Astrocyte of the spinal cord (primary cell): ENCODE results near the gene SLAMF8.

ENCODE experiments used
- DNase-seq: peaks from one replicate; pipeline ENCODE4 v3.0.0; 2011; ENCODE audit warnings: low read depth, low spot score
- H3K4me3 ChIP-seq: 2 replicates; pipeline ENCODE4 v1.5.1; 2011; ENCODE audit warnings: low read depth, mild to moderate bottlenecking, low read length, moderate library complexity
- CTCF ChIP-seq: IDR thresholded peaks from 2 replicates; pipeline ENCODE4 v1.5.1; 2012; ENCODE audit warnings: low read depth, mild to moderate bottlenecking, low read length, inconsistent platforms
- in situ Hi-C: cut with HindIII; loops from 2 replicates; pipeline ENCODE4 v1.10.0; 2017; ENCODE audit warnings: low sequenced_read_pairs

Gene SLAMF8

GRCh38 chr1:159826441-159827101 lies at the start of gene SLAMF8:
SLAMF8 (plus strand) TSS chr1:159826873; CDS start chr1:159826899, 26 bp downstream.
- in situ Hi-C loops = no loop called here
- no peak for DNase-seq

GRCh38 chr1:159778266-159778665 lies 48.4 kb upstream of the SLAMF8 start:
- no peak for TF ChIP-seq CTCF
- H3K4me3 ChIP-seq = no peak overlapping the region
- DNase-seq = peak; percentile 34
- in situ Hi-C loops = loop anchor here (25.0 kb wide), 1 partner anchor 109 kb away; no protein-coding TSS in a partner anchor

More at GRCh38 chr1:159826441-159827101, at the start of gene SLAMF8:
- H3K4me3 ChIP-seq = no peak within 1 kb of the TSS
- no peak for TF ChIP-seq CTCF

GRCh38 chr1:159779403-159779851 lies 47.2 kb upstream of the SLAMF8 start:
- DNase-seq = peak; percentile 92
- no peak for TF ChIP-seq CTCF
- in situ Hi-C loops = loop anchor here (25.0 kb wide), 1 partner anchor 108 kb away; no protein-coding TSS in a partner anchor
- no peak overlapping the region for H3K4me3 ChIP-seq

GRCh38 chr1:159780583-159781582 lies 45.8 kb upstream of the SLAMF8 start, which contains the start of gene DUSP23:
DUSP23 (plus strand) TSS chr1:159780962; CDS start chr1:159781101, 139 bp downstream.
- TF ChIP-seq CTCF = peak; percentile 92
- peak within 1 kb of the TSS; percentile 59 for H3K4me3 ChIP-seq
- in situ Hi-C loops = loop anchor here (25.0 kb wide), 1 partner anchor 106 kb away; no protein-coding TSS in a partner anchor
- peak; percentile 99 for DNase-seq

- no peak for DNase-seq
- no peak for TF ChIP-seq CTCF
- in situ Hi-C loops = loop anchor here (25.0 kb wide), 1 partner anchor 105 kb away; no protein-coding TSS in a partner anchor
- peak overlapping the region; percentile 59 for H3K4me3 ChIP-seq
Observed at GRCh38 chr1:159781992-159782391, 44.7 kb upstream of the SLAMF8 start.

- H3K4me3 ChIP-seq = no peak overlapping the region
- in situ Hi-C loops = loop anchor here (25.0 kb wide), 1 partner anchor 104 kb away; no protein-coding TSS in a partner anchor
- TF ChIP-seq CTCF = no peak
- DNase-seq = no peak
Observed at GRCh38 chr1:159783724-159784123, 42.9 kb upstream of the SLAMF8 start.
